Endodermal cell (in vitro differentiated cells): ENCODE measurements around the gene MTMR3. TPM values are rescaled to one million over a fixed set of nuclear protein-coding genes. Genes with fewer than 3 reads are reported as not detected.

ENCODE experiments used
- DNase-seq: peaks from one replicate; pipeline ENCODE4 v3.0.0-alpha.2; 2017
- H3K27ac ChIP-seq: 2 replicates; pipeline ENCODE4 v1.5.1; 2013; ENCODE audit warnings: mild to moderate bottlenecking, low read depth, low read length, moderate library complexity
- H3K27me3 ChIP-seq: 2 replicates; pipeline ENCODE4 v1.6.1; 2013; ENCODE audit warnings: mild to moderate bottlenecking, low read length, moderate library complexity; ENCODE audit not compliant: insufficient read depth, control insufficient read depth, poor library complexity, severe bottlenecking
- H3K36me3 ChIP-seq: 2 replicates; pipeline ENCODE4 v1.7.0; 2013; ENCODE audit warnings: mild to moderate bottlenecking, low read length, moderate library complexity; ENCODE audit not compliant: control insufficient read depth, insufficient read depth
- H3K4me1 ChIP-seq: one replicate; pipeline ENCODE4 v1.7.0; 2013; ENCODE audit warnings: low read length; ENCODE audit not compliant: control insufficient read depth, insufficient read depth
- H3K4me3 ChIP-seq: 2 replicates; pipeline ENCODE4 v1.5.1; 2013; ENCODE audit warnings: mild to moderate bottlenecking, low read length, moderate library complexity
- H3K9ac ChIP-seq: 2 replicates; pipeline ENCODE4 v1.6.1; 2013; ENCODE audit warnings: mild to moderate bottlenecking, low read length, moderate library complexity; ENCODE audit not compliant: poor library complexity, severe bottlenecking; ENCODE audit errors: extremely low read depth
- H3K9me3 ChIP-seq: 2 replicates; pipeline ENCODE4 v1.6.1; 2013; ENCODE audit warnings: mild to moderate bottlenecking, low read length, moderate library complexity; ENCODE audit not compliant: control insufficient read depth
- H3K27ac Mint-ChIP-seq: 2 replicates; pipeline ENCODE4 v1.8.0; 2020; ENCODE audit warnings: mixed read lengths
- H3K27me3 Mint-ChIP-seq: 2 replicates; pipeline ENCODE4 v1.8.0; 2021; ENCODE audit warnings: mild to moderate bottlenecking, mixed read lengths; ENCODE audit not compliant: insufficient read depth
- H3K36me3 Mint-ChIP-seq: 2 replicates; pipeline ENCODE4 v1.8.0; 2020; ENCODE audit warnings: low read depth, mixed read lengths
- H3K4me1 Mint-ChIP-seq: 2 replicates; pipeline ENCODE4 v1.8.0; 2020; ENCODE audit warnings: mixed read lengths
- H3K4me3 Mint-ChIP-seq: 2 replicates; pipeline ENCODE4 v1.8.0; 2020; ENCODE audit warnings: mild to moderate bottlenecking, moderate library complexity, mixed read lengths
- H3K9me3 Mint-ChIP-seq: 2 replicates; pipeline ENCODE4 v1.8.0; 2020; ENCODE audit warnings: mild to moderate bottlenecking, mixed read lengths
- CTCF ChIP-seq: fragments of 200-600 bp; sonication (generic); conservative IDR thresholded peaks from 2 replicates; pipeline ENCODE4 v1.5.0; 2021; ENCODE audit warnings: antibody characterized with exemption, mild to moderate bottlenecking
- WGBS, 2 experiments: methylation state at CpG; one replicate each; pipeline versions ENCODE4 v1.1.5 to v1.1.7; 2013; ENCODE audit warnings: missing lambda C conversion rate in 2 of 2, mixed read lengths in 1 of 2; ENCODE audit not compliant: insufficient coverage in 1 of 2, insufficient read length in 1 of 2; 5-methylcytosine and 5-hydroxymethylcytosine counted together
- total RNA-seq, 2 donors: library from RNA; stranded (reverse); fragmentation: NEBNext Ultra II Directional in 1 of 2; extraction: Animal tissue kit (Norgen Biotek cat#: 25700) in 1 of 2; gene quantifications; 2 replicates in 1 of 2; 3 replicates in 1 of 2; pipeline ENCODE4 v1.2.1, GENCODE V29; 2021

MTMR3 gene
- total RNA-seq, 2 donors from 2014 or later: 30.9 to 41.3 TPM

- Mint-ChIP-seq H3K27ac (no peak overlapping the region), H3K4me1 (peaks cover 14% of the 10 kb centered on the region)
These were observed 132.3 kb downstream of the MTMR3 start for GRCh38 chr22:30015229-30015797.

GRCh38 chr22:30015846-30016245 is 132.9 kb downstream of the MTMR3 start:
- Mint-ChIP-seq H3K9me3 (no peaks in the 10 kb centered on the region), H3K27me3 (no peaks in the 10 kb centered on the region), H3K27ac (peak overlapping the region; percentile 52), H3K4me3 (no peak overlapping the region), H3K4me1 (peaks cover 9% of the 10 kb centered on the region), H3K36me3 (peaks cover 59% of the 10 kb centered on the region)
- no peak overlapping the region for H3K9ac ChIP-seq
- H3K4me3 ChIP-seq: no peak overlapping the region
- TF ChIP-seq CTCF: no peak
- 100% methylated on average over 1 of the region's 1 CpG for WGBS, 2 experiments
- no peak for DNase-seq
- H3K36me3 ChIP-seq: peaks cover 81% of the 10 kb centered on the region
- no peak overlapping the region for H3K27ac ChIP-seq
- no peaks in the 10 kb centered on the region for H3K9me3 ChIP-seq
- no peaks in the 10 kb centered on the region for H3K27me3 ChIP-seq
- peaks cover 3% of the 10 kb centered on the region for H3K4me1 ChIP-seq

More at GRCh38 chr22:30015229-30015797, 132.3 kb downstream of the MTMR3 start:
- Histone ChIP-seq H3K9me3 (no peaks in the 10 kb centered on the region), H3K27me3 (no peaks in the 10 kb centered on the region), H3K4me3 (no peak overlapping the region), H3K27ac (no peak overlapping the region), H3K9ac (no peak overlapping the region), H3K36me3 (peaks cover 78% of the 10 kb centered on the region), H3K4me1 (peaks cover 7% of the 10 kb centered on the region)
- no peak for DNase-seq
- 88 to 100% methylated on average over 2 to 3 of the region's 3 CpGs for WGBS, 2 experiments
- H3K4me3 Mint-ChIP-seq: no peak overlapping the region
- H3K9me3 Mint-ChIP-seq: no peaks in the 10 kb centered on the region
- H3K27me3 Mint-ChIP-seq: no peaks in the 10 kb centered on the region
- no peak for TF ChIP-seq CTCF
- peaks cover 53% of the 10 kb centered on the region for H3K36me3 Mint-ChIP-seq

GRCh38 chr22:30016596-30016995 is 133.6 kb downstream of the MTMR3 start:
- 97 to 100% methylated on average over 1 to 4 of the region's 4 CpGs for WGBS, 2 experiments
- H3K36me3 ChIP-seq: peaks cover 87% of the 10 kb centered on the region
- peaks cover 64% of the 10 kb centered on the region for H3K36me3 Mint-ChIP-seq
- no peaks in the 10 kb centered on the region for H3K9me3 Mint-ChIP-seq
- no peak for TF ChIP-seq CTCF
- no peak for DNase-seq
- H3K27me3 Mint-ChIP-seq: no peaks in the 10 kb centered on the region
- no peaks in the 10 kb centered on the region for H3K27me3 ChIP-seq
- H3K27ac ChIP-seq: no peak overlapping the region
- peaks cover 6% of the 10 kb centered on the region for H3K4me1 Mint-ChIP-seq
- no peak overlapping the region for H3K27ac Mint-ChIP-seq
- H3K4me3 ChIP-seq: no peak overlapping the region
- H3K9me3 ChIP-seq: no peaks in the 10 kb centered on the region
- no peak overlapping the region for H3K9ac ChIP-seq
- H3K4me3 Mint-ChIP-seq: no peak overlapping the region
- no peaks in the 10 kb centered on the region for H3K4me1 ChIP-seq
